ENCODE data around the gene PEAK1.

GRCh38 chr15:77311618-77312398 is 108.1 kb downstream of the PEAK1 start:
- TF ChIP-seq, protein P1, sequence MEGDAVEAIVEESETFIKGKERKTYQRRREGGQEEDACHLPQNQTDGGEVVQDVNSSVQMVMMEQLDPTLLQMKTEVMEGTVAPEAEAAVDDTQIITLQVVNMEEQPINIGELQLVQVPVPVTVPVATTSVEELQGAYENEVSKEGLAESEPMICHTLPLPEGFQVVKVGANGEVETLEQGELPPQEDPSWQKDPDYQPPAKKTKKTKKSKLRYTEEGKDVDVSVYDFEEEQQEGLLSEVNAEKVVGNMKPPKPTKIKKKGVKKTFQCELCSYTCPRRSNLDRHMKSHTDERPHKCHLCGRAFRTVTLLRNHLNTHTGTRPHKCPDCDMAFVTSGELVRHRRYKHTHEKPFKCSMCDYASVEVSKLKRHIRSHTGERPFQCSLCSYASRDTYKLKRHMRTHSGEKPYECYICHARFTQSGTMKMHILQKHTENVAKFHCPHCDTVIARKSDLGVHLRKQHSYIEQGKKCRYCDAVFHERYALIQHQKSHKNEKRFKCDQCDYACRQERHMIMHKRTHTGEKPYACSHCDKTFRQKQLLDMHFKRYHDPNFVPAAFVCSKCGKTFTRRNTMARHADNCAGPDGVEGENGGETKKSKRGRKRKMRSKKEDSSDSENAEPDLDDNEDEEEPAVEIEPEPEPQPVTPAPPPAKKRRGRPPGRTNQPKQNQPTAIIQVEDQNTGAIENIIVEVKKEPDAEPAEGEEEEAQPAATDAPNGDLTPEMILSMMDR (IDR thresholded peaks at IDR 0.05), result no peak
- TF ChIP-seq EP300 (IDR thresholded peaks at IDR 0.05), result no peak

Data from suprapubic skin (tissue), 3 donors.